Fibroblast of lung (primary cell): ENCODE results near the gene PRICKLE4.

Experiments used
- EZH2 ChIP-seq: IDR thresholded peaks from 2 replicates; pipeline ENCODE4 v1.5.1; 2012; ENCODE audit warnings: low read length, control low read depth, mild to moderate bottlenecking; ENCODE audit errors: missing control alignments
- TF ChIP-seq, protein P1 (sequence below), 2 donors: IDR thresholded peaks in 1 of 2; conservative IDR thresholded peaks in 1 of 2; 1 replicate in 1 of 2; 2 replicates in 1 of 2; pipeline ENCODE4 v1.5.1; 2011 to 2012; ENCODE audit warnings: low read length in 2 of 2, control low read depth in 1 of 2, inconsistent platforms in 1 of 2, low read depth in 1 of 2, mild to moderate bottlenecking in 1 of 2

DNA sequence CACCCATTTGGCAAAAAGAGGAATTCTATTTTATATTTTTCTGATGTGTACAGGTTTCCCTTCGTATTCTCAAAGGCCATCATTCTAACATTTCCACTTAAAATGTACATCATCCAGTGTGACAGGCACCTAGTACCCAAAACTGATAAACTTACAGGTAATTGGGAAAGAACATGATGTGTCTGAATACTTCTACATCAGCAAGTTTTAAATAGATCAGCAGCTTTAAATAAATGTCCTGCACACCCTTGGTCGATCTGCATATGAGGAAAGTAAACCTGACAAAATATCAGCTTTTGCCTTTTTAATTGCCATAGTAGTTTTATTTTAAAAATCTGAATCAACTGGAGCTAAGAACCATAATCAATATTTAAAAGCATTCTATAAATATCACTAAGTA, 33.4 kb downstream of the PRICKLE4 start:
- TF ChIP-seq, protein P1, sequence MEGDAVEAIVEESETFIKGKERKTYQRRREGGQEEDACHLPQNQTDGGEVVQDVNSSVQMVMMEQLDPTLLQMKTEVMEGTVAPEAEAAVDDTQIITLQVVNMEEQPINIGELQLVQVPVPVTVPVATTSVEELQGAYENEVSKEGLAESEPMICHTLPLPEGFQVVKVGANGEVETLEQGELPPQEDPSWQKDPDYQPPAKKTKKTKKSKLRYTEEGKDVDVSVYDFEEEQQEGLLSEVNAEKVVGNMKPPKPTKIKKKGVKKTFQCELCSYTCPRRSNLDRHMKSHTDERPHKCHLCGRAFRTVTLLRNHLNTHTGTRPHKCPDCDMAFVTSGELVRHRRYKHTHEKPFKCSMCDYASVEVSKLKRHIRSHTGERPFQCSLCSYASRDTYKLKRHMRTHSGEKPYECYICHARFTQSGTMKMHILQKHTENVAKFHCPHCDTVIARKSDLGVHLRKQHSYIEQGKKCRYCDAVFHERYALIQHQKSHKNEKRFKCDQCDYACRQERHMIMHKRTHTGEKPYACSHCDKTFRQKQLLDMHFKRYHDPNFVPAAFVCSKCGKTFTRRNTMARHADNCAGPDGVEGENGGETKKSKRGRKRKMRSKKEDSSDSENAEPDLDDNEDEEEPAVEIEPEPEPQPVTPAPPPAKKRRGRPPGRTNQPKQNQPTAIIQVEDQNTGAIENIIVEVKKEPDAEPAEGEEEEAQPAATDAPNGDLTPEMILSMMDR (conservative IDR thresholded peaks at IDR 0.05 in 1 of 2, IDR thresholded peaks at IDR 0.05 in 1 of 2; ENCODE audit: low read depth in 1 of 2, low read length in 2 of 2) = no peak
- TF ChIP-seq EZH2 = no peak
